ENCODE results near the gene MTA3. TPM values are rescaled to one million over a fixed set of nuclear protein-coding genes. Genes with fewer than 3 reads are reported as not detected.
"Not testable (repeated sequence)": the region's sequence is repeated elsewhere in the genome, so short reads cannot be mapped to it uniquely, and the experiment has no call there.

The MTA3 gene
- total RNA-seq, 1 experiment from 2014 or later: 18.8 TPM

- not testable (repeated sequence) for H3K36me3 ChIP-seq, H3K27me3 ChIP-seq, H3K4me3 ChIP-seq, H3K9me3 ChIP-seq, DNase-seq
Observed at GRCh38 chr2:42628024-42628423, 59.6 kb downstream of the MTA3 start.

- Histone ChIP-seq H3K27me3 (no peaks in the 10 kb centered on the region), H3K9me3 (no peaks in the 10 kb centered on the region), H3K4me3 (no peak overlapping the region), H3K36me3 (no peaks in the 10 kb centered on the region)
- DNase-seq: no peak
Observed at GRCh38 chr2:42636934-42637333, 68.5 kb downstream of the MTA3 start.

- Histone ChIP-seq H3K4me3 (no peak overlapping the region), H3K27me3 (no peaks in the 10 kb centered on the region), H3K36me3 (no peaks in the 10 kb centered on the region), H3K9me3 (no peaks in the 10 kb centered on the region)
- DNase-seq: no peak
Observed at GRCh38 chr2:42638080-42638784, 69.8 kb downstream of the MTA3 start.

- H3K36me3 ChIP-seq: peaks cover 6% of the 10 kb centered on the region
- no peaks in the 10 kb centered on the region for H3K9me3 ChIP-seq
- no peaks in the 10 kb centered on the region for H3K27me3 ChIP-seq
- DNase-seq: no peak
- H3K4me3 ChIP-seq: no peak overlapping the region
Observed at GRCh38 chr2:42639340-42640077, 71.1 kb downstream of the MTA3 start.

GRCh38 chr2:42640261-42640660 is 71.8 kb downstream of the MTA3 start:
- Histone ChIP-seq H3K9me3 (no peaks in the 10 kb centered on the region), H3K27me3 (no peaks in the 10 kb centered on the region), H3K36me3 (peaks cover 9% of the 10 kb centered on the region), H3K4me3 (no peak overlapping the region)
- DNase-seq: no peak

GRCh38 chr2:42642371-42642770 is 73.9 kb downstream of the MTA3 start:
- H3K9me3 ChIP-seq, H3K4me3 ChIP-seq, DNase-seq, H3K27me3 ChIP-seq: not testable (repeated sequence)
- peaks cover 13% of the 10 kb centered on the region for H3K36me3 ChIP-seq

- H3K4me3 ChIP-seq: no peak overlapping the region
- DNase-seq: no peak
- H3K36me3 ChIP-seq: peaks cover 13% of the 10 kb centered on the region
- no peaks in the 10 kb centered on the region for H3K9me3 ChIP-seq
- no peaks in the 10 kb centered on the region for H3K27me3 ChIP-seq
Observed at GRCh38 chr2:42645551-42645950, 77.1 kb downstream of the MTA3 start.

- Histone ChIP-seq H3K4me3 (no peak overlapping the region), H3K9me3 (no peaks in the 10 kb centered on the region), H3K36me3 (peaks cover 15% of the 10 kb centered on the region), H3K27me3 (no peaks in the 10 kb centered on the region)
- no peak for DNase-seq
Observed at GRCh38 chr2:42648796-42649195, 80.4 kb downstream of the MTA3 start.

GRCh38 chr2:42651057-42651456 is 82.6 kb downstream of the MTA3 start:
- no peak overlapping the region for H3K4me3 ChIP-seq

GRCh38 chr2:42652086-42652485 is 83.7 kb downstream of the MTA3 start:
- H3K4me3 ChIP-seq: no peak overlapping the region
- no peaks in the 10 kb centered on the region for H3K9me3 ChIP-seq
- DNase-seq: no peak
- peaks cover 2% of the 10 kb centered on the region; the same call in 1 of the 2 replicates for H3K36me3 ChIP-seq
- no peaks in the 10 kb centered on the region for H3K27me3 ChIP-seq

More at GRCh38 chr2:42651057-42651456, 82.6 kb downstream of the MTA3 start:
- Histone ChIP-seq H3K36me3 (peaks cover 5% of the 10 kb centered on the region), H3K27me3 (no peaks in the 10 kb centered on the region), H3K9me3 (no peaks in the 10 kb centered on the region)
- DNase-seq: no peak

- Histone ChIP-seq H3K4me3 (no peak overlapping the region), H3K9me3 (no peaks in the 10 kb centered on the region), H3K36me3 (peaks cover 2% of the 10 kb centered on the region; the same call in 1 of the 2 replicates), H3K27me3 (no peaks in the 10 kb centered on the region)
- no peak for DNase-seq
Observed at GRCh38 chr2:42653039-42653438, 84.6 kb downstream of the MTA3 start.

- no peak for DNase-seq
- H3K36me3 ChIP-seq: peaks cover 2% of the 10 kb centered on the region; the same call in 1 of the 2 replicates
- H3K4me3 ChIP-seq: no peak overlapping the region
- H3K27me3 ChIP-seq: no peaks in the 10 kb centered on the region
- no peaks in the 10 kb centered on the region for H3K9me3 ChIP-seq
Observed at GRCh38 chr2:42653908-42654445, 85.5 kb downstream of the MTA3 start.

GRCh38 chr2:42658306-42658705 is 89.9 kb downstream of the MTA3 start:
- Histone ChIP-seq H3K9me3 (no peaks in the 10 kb centered on the region), H3K27me3 (no peaks in the 10 kb centered on the region), H3K4me3 (no peak overlapping the region), H3K36me3 (no peaks in the 10 kb centered on the region; the same call in 1 of the 2 replicates)
- DNase-seq: no peak

GRCh38 chr2:42659609-42660008 is 91.2 kb downstream of the MTA3 start:
- Histone ChIP-seq H3K27me3 (no peaks in the 10 kb centered on the region), H3K4me3 (no peak overlapping the region), H3K9me3 (no peaks in the 10 kb centered on the region), H3K36me3 (no peaks in the 10 kb centered on the region; the same call in 1 of the 2 replicates)
- no peak for DNase-seq

GRCh38 chr2:42663106-42663780 is 94.8 kb downstream of the MTA3 start:
- Histone ChIP-seq H3K36me3 (no peaks in the 10 kb centered on the region; the same call in 1 of the 2 replicates), H3K4me3 (no peak overlapping the region), H3K27me3 (no peaks in the 10 kb centered on the region), H3K9me3 (no peaks in the 10 kb centered on the region)
- DNase-seq: peak; percentile 54

GRCh38 chr2:42663828-42664227 is 95.4 kb downstream of the MTA3 start:
- H3K36me3 ChIP-seq: no peaks in the 10 kb centered on the region; the same call in 1 of the 2 replicates
- no peaks in the 10 kb centered on the region for H3K9me3 ChIP-seq
- DNase-seq: no peak
- no peaks in the 10 kb centered on the region for H3K27me3 ChIP-seq
- no peak overlapping the region for H3K4me3 ChIP-seq

GRCh38 chr2:42673989-42674579 is 105.7 kb downstream of the MTA3 start:
- no peaks in the 10 kb centered on the region for H3K27me3 ChIP-seq
- H3K9me3 ChIP-seq: no peaks in the 10 kb centered on the region
- no peak overlapping the region for H3K4me3 ChIP-seq
- no peak for DNase-seq
- no peaks in the 10 kb centered on the region; the same call in 1 of the 2 replicates for H3K36me3 ChIP-seq
